Measurements from ENCODE around the gene MRPL53. TPM values are rescaled to one million over a fixed set of nuclear protein-coding genes. Genes with fewer than 3 reads are reported as not detected.

MRPL53 gene
- total and polyA plus RNA-seq, 2 of the 13 experiments (the other 11 are each of a cell fraction or from before 2014, with no cell fraction given): 34.3 to 51.9 TPM

DNA sequence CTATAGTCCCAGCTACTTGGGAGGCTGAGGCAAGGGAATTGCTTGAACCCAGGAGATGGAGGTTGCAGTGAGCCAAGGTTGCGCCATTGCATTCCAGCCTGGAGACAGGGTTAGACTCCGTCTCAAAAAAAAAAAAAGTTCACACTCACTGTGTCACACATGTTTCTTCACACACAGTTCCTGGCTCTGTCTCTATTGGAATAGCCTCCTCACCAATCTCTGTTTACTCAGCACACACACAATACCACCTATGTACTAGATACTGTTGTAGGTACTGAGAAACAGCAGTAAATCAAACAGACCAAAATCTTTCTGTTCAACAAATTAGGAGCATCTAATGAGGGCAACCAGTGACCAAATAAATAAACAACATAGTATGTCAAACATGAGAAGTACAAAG lies 13.7 kb upstream of the MRPL53 start (continued):
- TF ChIP-seq, protein P1, sequence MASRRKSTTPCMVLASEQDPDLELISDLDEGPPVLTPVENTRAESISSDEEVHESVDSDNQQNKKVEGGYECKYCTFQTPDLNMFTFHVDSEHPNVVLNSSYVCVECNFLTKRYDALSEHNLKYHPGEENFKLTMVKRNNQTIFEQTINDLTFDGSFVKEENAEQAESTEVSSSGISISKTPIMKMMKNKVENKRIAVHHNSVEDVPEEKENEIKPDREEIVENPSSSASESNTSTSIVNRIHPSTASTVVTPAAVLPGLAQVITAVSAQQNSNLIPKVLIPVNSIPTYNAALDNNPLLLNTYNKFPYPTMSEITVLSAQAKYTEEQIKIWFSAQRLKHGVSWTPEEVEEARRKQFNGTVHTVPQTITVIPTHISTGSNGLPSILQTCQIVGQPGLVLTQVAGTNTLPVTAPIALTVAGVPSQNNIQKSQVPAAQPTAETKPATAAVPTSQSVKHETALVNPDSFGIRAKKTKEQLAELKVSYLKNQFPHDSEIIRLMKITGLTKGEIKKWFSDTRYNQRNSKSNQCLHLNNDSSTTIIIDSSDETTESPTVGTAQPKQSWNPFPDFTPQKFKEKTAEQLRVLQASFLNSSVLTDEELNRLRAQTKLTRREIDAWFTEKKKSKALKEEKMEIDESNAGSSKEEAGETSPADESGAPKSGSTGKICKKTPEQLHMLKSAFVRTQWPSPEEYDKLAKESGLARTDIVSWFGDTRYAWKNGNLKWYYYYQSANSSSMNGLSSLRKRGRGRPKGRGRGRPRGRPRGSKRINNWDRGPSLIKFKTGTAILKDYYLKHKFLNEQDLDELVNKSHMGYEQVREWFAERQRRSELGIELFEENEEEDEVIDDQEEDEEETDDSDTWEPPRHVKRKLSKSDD (CRISPR knock-in tag; IDR thresholded peaks at IDR 0.05; ENCODE audit: low read depth): peak; percentile 29; the same call in 1 of the 2 replicates
- TF ChIP-seq SMARCC2 (IDR thresholded peaks at IDR 0.05) (no peak), BORCS8-MEF2B (CRISPR knock-in tag; IDR thresholded peaks at IDR 0.05) (no peak), ZBTB7B (CRISPR knock-in tag; IDR thresholded peaks at IDR 0.05) (no peak), HCFC1 (IDR thresholded peaks at IDR 0.05; ENCODE audit: low read depth, low read length) (no peak), ZFP37 (CRISPR knock-in tag; IDR thresholded peaks at IDR 0.05; ENCODE audit: borderline replicate concordance) (no peak), ATRX (CRISPR knock-in tag; IDR thresholded peaks at IDR 0.05; ENCODE audit: borderline replicate concordance) (no peak), NR2F6 (IDR thresholded peaks at IDR 0.05) (peak; percentile 40; the same call in 1 of the 2 replicates), NR2F6 (CRISPR knock-in tag; IDR thresholded peaks at IDR 0.05) (0 out of 2 replicates have a peak, but pooled peaks have one; percentile 24), BCL6 (CRISPR knock-in tag; IDR thresholded peaks at IDR 0.05) (peak; percentile 47; the same call in 1 of the 2 replicates), ISX (CRISPR knock-in tag; conservative IDR thresholded peaks at IDR 0.05) (no peak), ZNF766 (CRISPR knock-in tag; IDR thresholded peaks at IDR 0.05; ENCODE audit: borderline replicate concordance) (no peak), PPARG (CRISPR knock-in tag; conservative IDR thresholded peaks at IDR 0.05) (peak; percentile 68), PAX8 (CRISPR knock-in tag; IDR thresholded peaks at IDR 0.05; ENCODE audit: borderline replicate concordance) (no peak), HNF4G (IDR thresholded peaks at IDR 0.05; ENCODE audit: borderline replicate concordance, low read depth, low read length) (peak; percentile 31; the same call in 1 of the 2 replicates), HNF4G (CRISPR knock-in tag; IDR thresholded peaks at IDR 0.05; ENCODE audit: borderline replicate concordance, low read depth) (no peak), ZNF234 (CRISPR knock-in tag; conservative IDR thresholded peaks at IDR 0.05) (no peak), ZNF441 (CRISPR knock-in tag; IDR thresholded peaks at IDR 0.05; ENCODE audit: borderline replicate concordance) (peak; percentile 88), HOXA3 (CRISPR knock-in tag; IDR thresholded peaks at IDR 0.05) (peak; percentile 66), MTF2 (CRISPR knock-in tag; IDR thresholded peaks at IDR 0.05; ENCODE audit: borderline replicate concordance) (no peak)
- TF ChIP-seq, protein P2, sequence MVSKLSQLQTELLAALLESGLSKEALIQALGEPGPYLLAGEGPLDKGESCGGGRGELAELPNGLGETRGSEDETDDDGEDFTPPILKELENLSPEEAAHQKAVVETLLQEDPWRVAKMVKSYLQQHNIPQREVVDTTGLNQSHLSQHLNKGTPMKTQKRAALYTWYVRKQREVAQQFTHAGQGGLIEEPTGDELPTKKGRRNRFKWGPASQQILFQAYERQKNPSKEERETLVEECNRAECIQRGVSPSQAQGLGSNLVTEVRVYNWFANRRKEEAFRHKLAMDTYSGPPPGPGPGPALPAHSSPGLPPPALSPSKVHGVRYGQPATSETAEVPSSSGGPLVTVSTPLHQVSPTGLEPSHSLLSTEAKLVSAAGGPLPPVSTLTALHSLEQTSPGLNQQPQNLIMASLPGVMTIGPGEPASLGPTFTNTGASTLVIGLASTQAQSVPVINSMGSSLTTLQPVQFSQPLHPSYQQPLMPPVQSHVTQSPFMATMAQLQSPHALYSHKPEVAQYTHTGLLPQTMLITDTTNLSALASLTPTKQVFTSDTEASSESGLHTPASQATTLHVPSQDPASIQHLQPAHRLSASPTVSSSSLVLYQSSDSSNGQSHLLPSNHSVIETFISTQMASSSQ (IDR thresholded peaks at IDR 0.05; ENCODE audit: low read depth): no peak
- TF ChIP-seq, protein P2 (CRISPR knock-in tag; IDR thresholded peaks at IDR 0.05; ENCODE audit: borderline replicate concordance): no peak
- TF ChIP-seq, protein P3, sequence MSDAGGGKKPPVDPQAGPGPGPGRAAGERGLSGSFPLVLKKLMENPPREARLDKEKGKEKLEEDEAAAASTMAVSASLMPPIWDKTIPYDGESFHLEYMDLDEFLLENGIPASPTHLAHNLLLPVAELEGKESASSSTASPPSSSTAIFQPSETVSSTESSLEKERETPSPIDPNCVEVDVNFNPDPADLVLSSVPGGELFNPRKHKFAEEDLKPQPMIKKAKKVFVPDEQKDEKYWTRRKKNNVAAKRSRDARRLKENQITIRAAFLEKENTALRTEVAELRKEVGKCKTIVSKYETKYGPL (CRISPR knock-in tag; IDR thresholded peaks at IDR 0.05): no peak
- TF ChIP-seq, protein P4, sequence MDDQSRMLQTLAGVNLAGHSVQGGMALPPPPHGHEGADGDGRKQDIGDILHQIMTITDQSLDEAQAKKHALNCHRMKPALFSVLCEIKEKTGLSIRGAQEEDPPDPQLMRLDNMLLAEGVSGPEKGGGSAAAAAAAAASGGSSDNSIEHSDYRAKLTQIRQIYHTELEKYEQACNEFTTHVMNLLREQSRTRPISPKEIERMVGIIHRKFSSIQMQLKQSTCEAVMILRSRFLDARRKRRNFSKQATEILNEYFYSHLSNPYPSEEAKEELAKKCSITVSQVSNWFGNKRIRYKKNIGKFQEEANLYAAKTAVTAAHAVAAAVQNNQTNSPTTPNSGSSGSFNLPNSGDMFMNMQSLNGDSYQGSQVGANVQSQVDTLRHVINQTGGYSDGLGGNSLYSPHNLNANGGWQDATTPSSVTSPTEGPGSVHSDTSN (CRISPR knock-in tag; IDR thresholded peaks at IDR 0.05; ENCODE audit: borderline replicate concordance): no peak

Measured in HepG2 (cell line).